Measurements from ENCODE around the gene VOPP1.

VOPP1 gene

DNA sequence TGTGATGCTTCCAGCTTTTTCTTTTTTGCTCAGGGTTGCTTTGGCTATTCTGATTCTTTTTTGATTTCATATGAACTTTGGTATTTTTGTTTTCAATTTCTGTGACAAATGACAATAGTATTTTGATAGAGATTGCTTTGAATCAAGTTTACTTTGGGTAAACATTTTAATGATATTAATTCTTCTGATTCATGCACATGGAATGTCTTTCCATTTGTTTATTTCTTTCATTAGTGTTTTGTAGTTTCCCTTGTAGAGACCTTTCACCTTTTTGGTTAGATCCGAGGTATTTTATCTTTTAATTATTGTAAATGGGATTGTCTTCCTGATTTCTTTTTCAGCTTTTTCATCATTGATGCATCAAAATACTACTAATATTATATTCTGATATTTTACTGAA lies 114.0 kb downstream of the VOPP1 start:
- DNase-seq: no peak

GRCh38 chr7:55457801-55458200 lies 114.5 kb downstream of the VOPP1 start:
- no peak for DNase-seq

DNA sequence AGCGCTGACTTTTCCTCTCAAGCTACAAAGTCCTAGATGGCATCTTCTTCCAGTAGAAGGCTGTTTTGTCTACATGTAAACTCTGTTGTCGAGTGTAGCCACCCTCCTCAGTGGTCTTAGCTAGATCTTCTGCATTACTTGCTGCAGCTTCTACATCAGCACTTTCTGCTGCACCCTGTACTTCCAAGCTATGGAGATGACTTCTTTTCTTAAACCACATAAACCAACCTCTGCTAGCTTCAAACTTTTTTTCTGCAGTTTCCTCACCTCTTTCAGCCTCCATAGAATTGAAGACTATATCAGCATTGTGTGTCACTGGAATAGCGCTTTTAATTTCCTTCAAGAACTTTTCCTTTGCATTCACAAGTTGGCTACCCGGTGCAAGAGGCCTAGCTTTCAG lies 119.3 kb downstream of the VOPP1 start:
- no peak for DNase-seq

DNA sequence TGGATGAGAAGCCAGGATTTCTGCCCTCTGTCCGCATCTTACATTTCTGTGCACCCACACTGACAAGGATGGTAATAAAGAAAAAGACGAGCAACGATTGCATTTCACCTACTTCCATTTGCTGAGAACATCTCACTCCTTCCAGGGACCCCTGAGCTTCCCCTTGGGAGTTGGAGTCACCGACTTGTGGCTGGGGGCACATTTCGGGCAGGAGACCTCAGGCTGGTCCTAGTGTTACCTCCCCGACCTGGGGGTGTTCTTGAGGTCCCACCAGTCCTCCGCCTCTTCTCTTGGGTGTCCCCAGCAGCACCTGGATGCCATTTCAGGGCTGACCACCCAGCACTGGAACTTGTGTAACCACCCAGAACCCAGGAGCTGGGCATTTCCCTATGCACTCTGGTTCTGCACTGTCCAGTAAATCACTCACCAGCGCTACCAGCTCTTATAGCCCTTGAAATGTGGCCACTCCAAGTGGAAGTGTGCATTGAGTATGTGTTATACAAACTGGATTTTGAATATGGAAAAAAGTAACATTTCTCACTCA lies 122.2 kb downstream of the VOPP1 start:
- no peak for DNase-seq

DNA sequence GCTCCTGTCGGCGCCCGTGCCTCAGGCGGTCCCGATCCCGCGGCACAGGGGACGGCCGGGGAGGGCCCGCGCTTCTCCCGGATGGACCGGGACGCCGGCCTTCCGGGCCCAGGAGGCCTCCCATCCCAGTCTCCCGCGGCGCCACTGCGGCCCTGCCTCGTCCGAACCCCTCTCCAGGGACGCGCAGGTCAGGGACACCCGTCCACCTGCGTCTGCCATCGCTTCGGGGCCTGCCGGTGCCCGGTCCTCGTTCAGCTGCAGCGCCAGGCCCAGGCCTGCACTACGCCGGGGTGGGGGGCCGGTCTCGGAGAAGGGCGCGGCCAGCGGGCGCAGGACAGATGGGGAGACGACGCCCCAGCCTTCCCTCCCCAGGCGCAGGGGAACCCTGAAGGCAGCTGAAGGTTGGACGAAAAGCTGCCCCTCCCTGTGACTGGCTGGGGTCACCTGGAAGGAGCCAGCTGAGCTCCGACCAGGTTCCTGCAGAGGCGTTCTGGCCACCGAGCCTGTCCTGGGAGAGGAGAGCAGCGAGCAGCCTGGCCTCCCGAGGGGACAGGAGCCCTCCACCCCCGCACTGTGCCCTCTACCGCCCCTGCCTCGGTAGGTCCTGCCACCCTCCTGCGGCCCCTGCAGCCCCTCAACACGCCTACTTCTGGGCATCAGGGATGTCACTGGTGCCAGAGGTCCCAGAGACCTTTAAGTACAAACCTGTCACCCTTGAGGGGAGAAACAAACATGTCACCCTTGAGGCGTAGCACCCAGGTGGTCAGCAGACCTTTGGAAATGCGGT lies 122.9 kb downstream of the VOPP1 start:
- DNase-seq: no peak

DNA sequence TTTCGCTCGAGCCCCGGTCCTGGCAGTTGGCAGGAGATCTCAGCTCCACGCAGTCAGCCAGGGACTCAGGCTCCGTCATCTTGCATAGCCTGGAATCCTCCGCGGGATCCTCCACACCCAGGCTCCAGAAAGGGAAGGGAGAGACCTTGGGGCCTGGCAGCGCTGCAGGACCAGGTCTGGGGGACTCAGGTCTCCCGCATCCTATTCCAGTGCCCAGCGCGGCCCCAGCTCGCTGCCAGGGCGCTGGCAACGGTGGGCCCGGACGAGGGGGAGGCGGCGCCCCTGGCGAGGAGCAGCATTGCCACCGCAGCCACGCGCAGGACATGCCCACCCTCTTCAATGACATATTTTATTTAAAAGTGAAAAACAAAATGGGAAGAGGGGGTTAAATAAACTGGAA lies 123.8 kb downstream of the VOPP1 start:
- no peak for DNase-seq

- no peak for DNase-seq
Measured at GRCh38 chr7:55444786-55445185, 127.5 kb downstream of the VOPP1 start.

GRCh38 chr7:55441774-55442522 lies 130.4 kb downstream of the VOPP1 start:
- no peak for DNase-seq

DNA sequence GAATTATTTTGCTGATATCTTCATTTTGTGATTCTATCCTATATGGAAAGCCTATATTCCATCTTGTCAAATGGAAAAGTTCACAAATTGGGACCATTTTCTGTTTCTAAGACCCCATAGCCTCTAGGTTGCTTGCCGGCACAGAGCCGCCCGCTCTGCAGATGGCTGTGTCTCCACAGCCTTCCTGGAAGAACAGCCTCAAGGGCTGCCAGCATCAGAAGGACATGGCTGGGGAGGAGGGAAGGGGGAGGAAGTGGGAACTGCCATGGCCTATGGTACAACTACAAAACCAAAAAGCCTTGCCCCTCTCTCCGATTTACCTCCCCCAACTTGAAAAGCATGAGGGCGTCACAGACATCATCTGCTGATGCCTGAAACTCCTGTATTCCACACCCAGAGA lies 131.3 kb downstream of the VOPP1 start:
- no peak for DNase-seq

DNA sequence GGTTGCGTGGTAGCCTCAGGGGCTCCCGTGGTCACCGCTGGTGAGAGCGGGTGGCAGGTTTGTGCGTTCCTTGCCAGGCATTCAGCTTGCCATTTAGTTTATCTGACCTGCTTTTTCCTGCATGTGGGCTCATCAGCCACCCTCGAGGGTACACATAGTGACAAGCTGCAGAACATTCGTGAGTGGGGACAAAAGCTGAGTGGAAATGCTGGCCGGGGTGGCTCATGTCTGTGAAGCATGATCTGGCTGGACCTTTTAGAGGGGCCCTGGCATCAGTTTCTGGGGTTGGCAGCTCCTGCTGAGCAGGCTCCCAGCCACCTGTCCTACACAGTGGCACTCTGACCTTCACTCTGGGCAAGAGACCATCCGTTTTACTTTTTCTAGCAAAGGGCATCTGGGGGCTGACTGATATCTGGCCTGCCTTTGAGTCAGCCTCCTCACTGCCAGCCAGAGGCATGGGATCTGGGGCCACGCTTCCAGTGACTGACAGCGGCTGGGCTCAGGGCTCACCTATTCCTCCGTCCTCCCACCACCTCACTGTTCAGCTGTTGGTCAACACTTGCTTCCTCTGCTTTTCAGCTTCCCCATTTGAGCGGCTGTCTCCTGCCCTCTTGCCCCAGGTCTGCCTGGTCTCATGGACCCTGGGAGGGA lies 132.1 kb downstream of the VOPP1 start:
- no peak for DNase-seq

DNA sequence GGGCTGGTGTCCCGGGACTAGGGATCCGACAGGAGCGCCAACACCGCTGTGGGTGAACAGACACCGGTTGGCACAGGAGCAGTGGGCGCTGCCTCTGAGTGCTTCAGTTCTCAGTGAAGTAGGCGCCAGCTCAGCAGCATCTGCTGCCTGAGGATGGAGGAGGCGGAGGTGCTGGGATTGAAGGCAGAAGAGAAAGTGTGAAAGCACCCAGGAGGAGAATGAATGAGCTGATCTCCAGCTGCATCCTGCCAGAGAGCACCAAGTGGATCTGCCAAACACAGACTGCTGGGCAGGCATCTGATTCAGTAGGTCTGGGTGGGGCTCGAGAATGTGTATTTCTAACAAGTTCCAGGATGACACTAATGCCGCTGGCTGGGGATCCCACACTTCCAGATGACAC lies 132.7 kb downstream of the VOPP1 start:
- DNase-seq: no peak

- DNase-seq: no peak
Measured at GRCh38 chr7:55438757-55439525, 133.4 kb downstream of the VOPP1 start.

- DNase-seq: no peak
Measured at GRCh38 chr7:55438085-55438756, 134.1 kb downstream of the VOPP1 start.

DNA sequence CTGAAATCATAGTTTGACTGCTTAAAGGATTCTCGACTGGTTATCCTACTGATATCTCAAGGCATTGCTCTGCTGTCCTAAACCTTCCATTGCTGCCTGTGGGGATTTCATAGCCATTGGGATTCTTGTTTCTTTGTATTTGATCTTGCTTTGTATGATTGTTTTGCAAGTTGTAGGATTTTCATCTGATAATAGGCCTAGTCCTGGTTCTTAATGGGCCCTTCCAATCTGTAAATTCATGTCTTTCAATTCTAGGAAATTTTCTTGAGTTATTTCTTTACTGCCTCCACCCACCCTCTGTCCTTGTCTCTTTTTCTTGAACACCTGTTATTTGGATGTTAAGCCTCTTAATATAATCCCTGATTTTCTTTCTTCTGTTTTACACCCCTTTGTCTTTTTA lies 134.9 kb downstream of the VOPP1 start:
- no peak for DNase-seq

DNA sequence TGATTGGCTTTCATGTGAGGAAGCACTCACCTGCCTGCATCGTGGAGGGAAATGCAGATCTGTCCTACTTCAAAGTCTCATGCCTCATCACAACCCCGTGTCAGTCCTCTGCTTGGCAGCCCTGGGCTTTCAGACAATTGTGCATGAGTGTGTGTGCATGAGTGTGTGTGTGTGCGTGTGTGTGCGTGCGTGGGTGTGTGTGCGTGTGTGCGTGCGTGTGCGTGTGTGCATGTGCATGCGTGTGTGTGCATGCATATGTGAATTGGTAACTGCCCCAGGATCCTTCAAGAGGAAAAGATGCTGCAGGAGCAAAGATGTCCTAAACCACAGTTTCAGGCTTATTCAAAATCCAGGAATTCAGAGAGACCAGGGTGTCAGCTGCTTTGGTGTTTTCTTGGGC lies 135.8 kb downstream of the VOPP1 start:
- DNase-seq: no peak

- DNase-seq: no peak
Measured at GRCh38 chr7:55435466-55435865, 136.8 kb downstream of the VOPP1 start.

GRCh38 chr7:55432939-55433784 lies 139.1 kb downstream of the VOPP1 start:
- DNase-seq: no peak

GRCh38 chr7:55432506-55432905 lies 139.8 kb downstream of the VOPP1 start:
- no peak for DNase-seq

DNA sequence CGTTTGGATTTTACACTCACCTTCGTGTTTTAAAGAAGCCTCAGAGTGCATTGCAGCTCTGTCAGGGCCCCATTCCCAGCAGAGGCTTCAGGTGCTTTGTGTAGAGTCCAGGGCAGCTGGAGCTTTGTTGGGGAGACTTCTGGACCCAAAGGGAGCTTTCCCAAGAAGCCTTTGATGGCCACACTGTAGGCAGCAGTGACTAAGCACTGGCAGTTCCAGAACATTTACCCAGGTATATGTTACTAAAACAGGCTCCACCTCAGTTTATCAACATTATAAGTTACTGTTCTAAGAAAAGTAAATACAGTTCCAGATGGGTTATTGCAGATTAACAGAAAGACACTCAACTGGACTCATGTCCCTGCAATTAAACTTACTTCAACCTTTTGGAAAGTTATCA lies 140.4 kb downstream of the VOPP1 start:
- DNase-seq: no peak

DNA sequence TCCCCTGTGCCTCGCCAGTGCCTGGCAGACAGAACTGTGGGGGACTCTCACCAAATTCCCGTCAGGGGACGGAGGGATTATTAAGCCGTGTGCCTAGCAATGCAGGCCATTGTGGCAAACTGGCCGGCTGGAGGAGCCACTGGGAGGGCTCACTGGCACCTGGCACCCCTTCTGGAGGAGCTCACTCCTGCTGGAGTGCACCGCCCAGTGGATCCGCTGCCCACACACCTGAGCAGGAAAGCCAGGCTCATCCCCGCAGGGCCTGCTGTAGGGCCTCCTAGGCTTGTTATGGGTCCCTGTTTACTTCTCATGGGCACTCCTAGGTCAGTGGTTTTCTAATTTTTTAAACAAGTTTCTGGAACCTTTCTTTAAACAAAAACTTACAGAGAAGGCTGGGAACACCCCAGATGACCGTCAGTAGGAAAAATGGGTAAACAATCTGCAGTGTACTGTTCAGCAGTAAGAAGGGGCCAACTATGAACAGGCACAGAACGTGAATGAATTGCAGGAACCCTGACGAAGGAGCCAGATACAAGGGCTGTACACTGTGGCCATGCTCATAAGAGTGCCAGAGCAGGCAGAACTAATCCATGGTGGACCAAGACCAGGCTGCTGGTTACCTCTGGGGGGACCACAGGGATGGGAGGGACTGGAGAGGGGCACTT lies 142.3 kb downstream of the VOPP1 start:
- no peak for DNase-seq

DNA sequence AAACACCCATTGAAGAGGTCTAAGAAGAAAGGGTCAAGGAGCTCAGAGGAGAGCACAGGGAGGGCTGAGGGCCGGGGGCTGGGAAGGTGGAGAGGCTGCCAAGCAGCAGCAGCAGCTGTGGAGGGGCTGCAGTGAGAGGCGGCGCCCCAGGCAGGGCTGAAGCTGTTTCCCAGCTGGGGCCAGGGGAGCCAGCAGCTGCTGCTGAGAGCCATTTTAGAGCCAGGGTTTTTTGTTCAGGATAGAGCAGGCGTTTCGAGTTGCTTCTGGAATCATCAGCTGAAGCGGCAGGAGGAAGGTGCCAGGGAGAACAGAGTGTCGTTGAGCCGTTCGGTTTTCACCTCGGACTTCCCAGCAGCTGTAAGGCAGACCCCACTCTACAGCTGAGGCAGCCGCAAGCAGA lies 144.5 kb downstream of the VOPP1 start:
- DNase-seq: no peak
